Stimulated activated CD4-positive, alpha-beta T cell treated with anti-CD3 and anti-CD28 coated beads, Interleukin-12 subunit alpha, Interleukin-12 subunit beta, amount 100 ng/mL, for 24 hours (primary cell): ENCODE measurements around the gene OGA.
A peak's percentile ranks its signal among the peaks of the same experiment; 100 is the strongest.

Experiments
- DNase-seq, 2 experiments: peaks; one replicate each; pipeline ENCODE4 v3.0.0-alpha.2; 2020; ENCODE audit warnings: low read depth in 2 of 2

OGA gene

DNA sequence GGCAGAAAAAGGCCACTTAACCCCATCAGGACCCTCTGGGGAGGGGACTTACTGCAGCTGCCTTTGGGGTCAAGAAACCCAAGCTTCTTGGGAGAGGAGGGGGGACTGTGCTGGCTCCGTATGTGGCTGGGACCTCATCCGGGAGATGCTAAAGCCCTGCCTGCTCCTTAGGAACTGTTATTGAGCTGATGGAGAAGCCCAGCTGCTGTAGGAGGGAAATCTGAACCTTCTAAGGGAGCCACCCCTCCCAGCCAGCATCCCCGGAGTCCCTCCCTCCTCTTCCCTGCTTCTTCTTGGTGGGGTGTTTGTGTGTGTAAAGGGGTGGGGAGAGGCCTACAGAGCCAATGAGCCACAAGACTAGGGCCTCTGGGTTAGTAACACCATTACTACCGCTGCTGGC lies 17.1 kb upstream of the OGA start:
- no peak for DNase-seq

DNA sequence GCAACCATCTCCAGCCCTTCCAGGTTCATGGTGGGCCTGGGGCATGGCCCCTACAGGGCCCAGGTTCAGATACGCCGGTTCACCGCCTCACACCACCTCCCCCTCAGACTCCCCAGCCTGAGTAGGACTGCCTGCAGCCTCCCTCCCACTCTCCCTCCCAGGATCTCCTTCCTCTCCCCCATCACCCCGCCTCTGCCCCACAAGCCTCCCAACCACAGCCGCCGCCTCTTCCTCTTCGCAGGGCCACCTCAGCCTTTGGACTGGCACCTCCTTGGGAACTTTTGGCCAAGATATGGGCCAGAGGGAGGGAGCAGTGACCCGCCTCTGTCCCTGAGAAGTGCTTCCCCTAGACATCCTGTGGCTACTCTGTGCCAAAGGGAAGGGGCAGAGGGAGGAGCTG lies 16.1 kb upstream of the OGA start:
- no peak for DNase-seq

DNA sequence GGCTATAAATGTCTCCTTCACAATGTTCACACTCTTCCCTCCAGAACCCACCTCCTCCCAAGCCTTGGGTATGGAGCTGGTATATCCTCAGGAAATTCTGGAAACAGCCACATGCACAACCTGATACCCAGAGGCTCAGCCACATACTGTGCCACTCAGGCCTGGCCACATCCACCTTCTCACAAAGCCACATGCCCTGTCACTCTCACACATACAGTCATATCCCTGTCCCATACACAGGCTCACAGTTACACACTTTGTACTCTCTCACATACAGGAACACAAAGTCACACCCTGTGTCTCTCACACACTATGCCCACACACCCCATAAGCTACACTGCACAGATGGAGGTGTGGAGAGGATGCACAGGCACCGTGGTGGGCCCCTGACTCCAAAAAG lies 15.2 kb upstream of the OGA start:
- DNase-seq: no peak

DNA sequence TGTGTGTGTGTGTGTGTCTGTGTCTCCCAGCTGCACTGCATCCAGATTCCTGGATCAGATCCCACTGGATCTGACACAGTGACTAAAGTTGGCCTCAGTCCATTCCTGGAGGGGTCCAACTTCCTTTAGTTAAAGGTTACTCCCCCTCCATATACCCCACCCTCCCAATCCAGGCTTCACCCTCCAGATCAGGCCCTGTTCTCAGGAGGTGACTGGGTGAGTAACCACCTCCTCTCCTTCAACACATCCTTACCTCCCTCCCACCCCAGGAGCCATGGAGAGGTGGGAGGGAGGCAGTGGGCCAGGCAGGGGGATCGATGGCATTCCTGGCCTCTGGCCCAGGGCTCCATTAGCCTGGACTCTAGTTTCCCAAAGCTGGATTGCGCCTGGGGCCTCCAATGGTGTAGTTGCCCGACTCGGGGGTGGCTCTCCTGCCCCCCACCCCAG lies 14.1 kb upstream of the OGA start:
- DNase-seq: no peak

DNA sequence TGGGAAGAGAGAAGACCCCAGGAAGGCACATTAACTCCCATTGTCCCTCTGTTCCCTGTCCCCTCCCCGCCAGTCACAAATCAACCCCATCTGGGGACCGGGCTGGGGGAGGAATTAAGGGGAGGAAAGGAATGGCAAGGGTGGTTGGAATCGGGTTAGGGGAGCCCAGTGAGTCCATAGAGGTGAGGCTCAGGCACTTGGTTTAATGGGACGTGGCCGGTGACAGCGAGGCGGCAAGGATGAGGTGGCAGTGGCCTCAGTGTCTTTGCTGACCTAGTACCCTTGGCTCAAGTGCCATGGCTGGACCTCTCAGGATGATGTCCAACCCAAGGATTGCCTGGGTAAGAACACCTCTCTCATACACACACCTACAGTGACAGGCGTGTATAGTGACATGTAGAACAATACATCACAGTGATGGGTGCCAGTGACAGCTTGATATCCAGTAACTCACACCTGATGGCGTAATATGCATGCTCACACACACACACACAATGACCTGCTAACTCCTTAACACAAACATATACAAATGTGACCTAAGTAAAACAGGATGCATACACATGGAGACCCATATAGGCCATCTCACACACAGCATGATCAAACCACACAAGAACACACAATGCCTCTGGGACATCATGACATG lies 13.0 kb upstream of the OGA start:
- no peak for DNase-seq

DNA sequence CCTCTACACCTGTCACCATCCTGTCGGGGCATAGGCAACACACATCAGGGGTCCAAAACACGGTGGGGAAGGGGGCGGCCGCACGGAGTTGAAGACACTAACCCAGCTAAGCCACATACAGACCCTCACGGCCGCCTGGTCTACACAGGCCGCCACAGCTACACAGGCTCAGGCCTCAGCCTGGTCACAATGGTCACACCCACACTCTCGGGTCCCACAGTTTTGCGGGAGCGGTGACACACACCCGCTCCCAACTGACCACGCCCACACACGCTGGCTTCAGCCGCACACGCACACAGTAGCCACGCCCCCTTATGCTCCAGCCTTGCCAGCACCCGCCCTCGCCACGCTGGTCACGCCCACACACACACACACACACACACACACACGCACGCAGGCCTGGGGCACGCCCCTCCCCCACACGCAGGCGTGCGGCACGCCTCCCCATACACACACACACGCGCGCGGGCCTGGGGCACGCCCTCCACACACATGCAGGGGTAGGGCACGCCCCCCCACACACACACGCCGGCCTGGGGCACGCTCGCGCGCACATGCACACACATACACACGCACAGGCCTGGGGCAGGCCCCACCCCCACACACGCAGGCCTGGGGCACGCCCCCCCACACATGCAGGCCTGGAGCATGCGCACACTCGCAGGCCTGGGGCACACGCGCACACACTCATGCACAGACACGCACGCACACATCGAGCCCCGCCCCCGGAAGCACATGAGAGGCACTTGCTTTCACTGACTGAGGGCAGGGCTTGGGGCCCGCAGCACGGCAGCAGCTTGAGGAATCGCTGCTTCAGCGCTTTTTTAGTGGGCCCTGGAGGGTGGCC lies 12.3 kb upstream of the OGA start:
- DNase-seq: peak; percentile 77 to 85

DNA sequence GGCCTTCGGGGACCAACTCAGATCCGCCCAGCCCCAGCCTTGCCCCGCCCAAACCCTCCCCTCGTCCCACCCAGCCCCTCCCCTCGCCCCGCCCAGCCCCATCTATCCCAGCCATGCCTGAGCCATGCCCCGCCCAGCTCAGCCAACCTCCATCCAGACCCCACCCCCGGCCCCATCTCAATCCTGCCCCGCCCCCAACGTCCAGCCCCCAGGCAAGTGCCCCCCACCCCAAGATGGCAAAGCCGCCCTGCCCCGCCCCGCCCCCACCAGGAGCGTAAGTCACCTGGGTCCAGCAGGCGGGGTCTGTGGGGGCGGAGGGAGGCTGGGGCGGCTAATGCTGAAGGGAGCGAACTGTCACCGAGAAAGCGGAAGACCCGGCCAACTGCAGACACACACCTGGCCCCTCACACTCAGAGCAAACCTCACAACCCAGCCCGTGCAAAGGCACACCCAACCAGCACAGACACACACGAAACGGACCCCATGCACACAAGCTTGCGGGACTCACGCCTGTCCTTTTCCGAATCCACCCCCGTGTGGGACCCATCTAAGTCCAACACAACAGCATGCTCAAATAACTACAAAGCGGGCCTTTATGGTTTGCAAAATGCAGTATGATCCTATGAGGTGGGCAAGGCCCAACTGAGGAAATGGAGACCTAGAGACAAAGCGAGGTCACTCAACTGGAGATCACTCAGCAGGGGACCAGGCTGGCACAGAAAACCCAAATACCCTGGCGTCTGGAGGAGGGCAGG lies 11.5 kb upstream of the OGA start:
- DNase-seq: peak in 1 of 2 experiments; percentile 48

DNA sequence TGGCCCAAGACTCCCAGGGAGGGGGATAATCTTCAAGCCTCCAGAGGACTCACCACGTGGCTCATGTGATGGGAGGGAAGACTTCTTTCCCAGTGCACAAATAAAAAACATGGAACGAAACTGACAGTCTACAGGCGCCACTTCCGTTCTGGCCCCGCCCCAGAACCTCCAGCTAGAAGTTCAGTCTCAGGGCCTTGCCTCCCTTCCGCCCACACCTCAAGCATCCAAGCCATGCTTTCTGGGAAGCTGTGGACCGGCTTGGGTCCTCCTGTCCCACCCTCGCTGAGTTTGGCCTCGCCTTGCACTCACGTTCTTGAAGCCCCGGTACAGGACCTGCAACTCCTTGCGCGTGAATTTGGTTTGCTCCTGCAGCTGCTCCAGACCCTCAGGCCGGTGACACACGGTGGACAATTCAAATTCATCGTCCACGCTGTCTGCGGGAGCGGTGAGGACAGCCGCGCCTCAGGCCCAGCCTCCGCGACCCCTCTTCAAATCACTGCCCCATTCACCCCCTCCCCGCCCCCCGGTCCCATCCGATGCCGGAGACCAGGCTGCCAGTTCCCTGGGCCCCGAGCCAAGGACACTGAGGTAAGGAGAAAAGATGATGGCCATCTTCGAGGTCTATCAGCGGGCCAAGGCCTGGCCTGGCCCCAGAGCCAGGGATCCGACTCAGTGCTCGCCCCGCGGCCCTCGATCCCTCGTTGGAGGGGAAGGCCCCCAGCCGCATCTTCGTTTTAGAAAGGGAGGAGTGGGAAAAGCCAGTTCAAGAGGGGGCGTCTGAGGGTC lies 10.7 kb upstream of the OGA start:
- no peak for DNase-seq

DNA sequence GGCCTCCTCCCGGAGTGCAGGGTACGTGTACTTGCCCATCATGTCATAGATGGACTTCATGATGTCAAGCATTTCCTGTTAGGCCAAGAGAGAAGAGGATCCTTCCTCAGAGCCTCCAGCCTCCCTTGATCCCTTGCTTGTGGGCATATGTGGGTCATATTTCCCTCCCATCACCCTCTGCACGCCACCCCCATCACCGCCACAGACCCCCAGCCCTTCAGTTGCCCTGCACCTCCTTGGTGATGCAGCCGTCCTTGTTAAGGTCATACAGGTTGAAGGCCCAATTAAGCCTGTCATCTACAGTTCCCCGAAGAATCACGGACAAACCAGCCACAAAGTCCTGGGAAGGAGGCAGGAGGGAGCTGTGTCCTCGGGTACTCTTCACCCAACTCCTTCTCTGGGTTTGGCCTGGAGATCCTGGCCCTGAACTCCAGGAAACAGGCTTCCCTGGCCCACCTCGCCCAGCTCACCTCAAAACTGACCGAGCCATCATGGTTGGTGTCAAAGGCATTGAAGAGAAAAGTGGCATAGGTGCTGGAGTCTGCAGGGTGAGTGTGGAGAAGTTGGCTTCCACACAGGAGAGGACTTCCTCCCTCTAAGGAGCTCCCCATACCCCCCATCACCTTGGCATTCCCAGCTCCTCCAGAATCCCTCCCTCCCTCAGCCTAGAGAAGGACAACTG lies 9.8 kb upstream of the OGA start:
- DNase-seq: no peak

DNA sequence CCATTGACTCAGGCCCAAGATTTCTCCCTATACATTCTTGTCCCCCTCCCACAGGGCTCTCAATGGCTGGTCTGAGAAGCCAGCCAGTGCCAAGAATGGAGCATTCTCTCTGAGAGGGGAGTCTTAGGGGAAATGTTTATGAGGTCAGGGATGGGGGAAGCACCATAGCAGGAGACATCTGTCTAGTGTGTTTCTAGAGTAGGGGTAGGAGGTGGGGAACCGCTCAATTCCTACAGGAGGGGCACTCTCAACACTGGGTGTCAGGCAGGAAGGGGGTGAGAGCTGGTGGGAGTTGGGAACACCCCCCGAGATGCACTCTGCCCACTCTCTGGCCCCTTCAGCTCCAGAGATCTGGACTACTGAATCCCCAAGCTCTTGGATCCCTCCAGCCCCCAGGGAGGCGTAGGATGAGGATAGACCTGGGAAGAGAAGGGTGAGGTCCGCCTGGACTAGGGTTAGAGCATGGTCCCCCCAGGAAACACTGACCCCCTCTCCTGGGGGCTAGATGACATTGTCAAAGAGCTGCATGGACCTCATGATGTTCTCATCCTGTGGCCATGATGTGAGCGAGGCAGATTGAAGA lies 8.7 kb upstream of the OGA start:
- DNase-seq: no peak

DNA sequence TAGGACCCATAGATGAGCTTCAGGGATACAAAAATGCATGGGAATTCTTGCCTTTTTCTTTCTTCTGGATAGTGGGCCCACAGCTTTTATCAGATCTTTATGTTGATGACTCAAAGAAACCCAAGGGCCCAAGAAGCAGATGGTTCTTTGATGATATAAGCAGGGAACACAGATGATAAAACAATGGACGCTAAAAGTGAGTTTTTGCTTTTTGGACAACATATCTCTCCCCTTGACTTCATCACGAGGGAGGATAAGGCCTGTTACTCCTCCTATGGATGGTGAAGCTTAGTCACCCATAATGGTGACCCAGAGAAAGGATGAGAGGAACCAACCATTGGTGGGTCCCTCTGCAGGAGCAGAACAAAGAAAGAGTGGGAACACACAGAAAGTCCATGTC lies 6.5 kb upstream of the OGA start:
- DNase-seq: no peak

DNA sequence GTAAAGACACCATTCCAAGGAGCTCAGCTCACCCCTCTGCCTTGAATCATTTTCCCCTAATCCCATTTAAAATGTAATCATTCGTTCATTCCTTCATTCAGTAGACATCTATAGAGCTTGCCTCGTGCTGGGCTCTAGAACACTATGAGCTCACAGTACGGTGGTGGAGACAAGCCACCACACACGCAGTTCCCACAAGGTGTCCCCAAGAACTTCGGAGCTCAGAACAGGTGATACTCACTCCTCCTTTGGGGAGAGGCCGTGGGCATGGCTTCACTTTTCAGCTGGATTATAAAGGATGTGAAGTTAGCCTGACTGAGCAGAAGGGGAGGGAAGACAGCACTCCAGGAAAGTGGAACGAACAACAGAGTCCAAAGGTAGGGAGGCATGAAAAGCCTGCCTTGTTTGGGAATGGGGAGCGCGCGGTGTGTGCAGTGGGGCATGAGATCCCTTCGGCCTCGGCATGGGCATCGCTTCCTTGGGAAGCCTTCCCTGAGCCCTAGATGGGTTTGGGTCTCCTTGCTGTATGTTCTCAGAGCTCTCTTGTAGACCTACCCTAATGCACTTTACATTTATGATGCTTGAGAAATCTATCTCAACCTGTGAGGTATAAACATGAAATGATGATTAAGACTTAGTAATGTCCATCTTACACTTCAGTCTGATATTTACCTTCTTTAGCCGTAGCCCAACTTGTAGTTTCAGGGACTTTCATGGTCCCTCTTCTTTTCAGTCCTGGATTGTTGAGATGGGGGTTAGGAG lies 809 bp upstream of the OGA start:
- no peak for DNase-seq

DNA sequence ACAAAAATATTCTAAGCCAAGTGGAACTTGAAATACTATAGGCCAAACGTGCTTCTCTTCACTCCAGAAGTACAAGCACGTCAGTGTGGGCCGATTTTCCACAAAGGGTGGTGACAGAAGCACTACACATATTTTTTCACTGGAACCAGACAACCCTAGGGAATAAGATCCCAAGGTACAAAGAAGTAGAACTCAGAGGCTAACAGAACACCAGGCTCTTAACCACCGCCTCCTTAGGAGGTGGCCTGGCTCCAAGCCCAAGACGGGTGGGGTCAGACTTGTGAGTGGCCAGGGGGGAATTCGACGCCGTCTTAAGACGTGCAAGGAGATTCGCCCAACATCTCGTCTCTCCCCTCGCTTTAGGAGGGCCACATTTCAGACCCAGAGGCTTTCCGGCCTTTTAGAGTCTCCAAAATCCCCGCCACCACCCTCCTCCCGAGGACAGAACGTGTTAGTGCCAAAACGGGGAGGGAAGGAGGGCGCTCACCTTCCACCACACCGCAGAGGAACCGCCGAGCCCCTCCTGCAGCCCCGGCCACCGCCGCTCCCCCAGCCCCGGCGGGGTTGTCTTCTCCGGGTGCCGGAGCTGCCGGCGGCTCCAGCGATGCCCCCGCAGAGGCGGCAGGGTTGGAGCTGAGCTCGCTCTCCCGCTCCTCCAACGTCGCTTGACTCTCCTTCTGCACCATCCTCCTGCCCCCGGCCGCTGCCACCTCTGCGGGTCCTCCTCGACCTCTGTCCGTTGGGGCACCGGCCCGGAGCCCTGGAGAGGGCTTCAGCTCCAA lies 716 bp downstream of the OGA start:
- peak in 1 of 2 experiments; percentile 28 for DNase-seq

DNA sequence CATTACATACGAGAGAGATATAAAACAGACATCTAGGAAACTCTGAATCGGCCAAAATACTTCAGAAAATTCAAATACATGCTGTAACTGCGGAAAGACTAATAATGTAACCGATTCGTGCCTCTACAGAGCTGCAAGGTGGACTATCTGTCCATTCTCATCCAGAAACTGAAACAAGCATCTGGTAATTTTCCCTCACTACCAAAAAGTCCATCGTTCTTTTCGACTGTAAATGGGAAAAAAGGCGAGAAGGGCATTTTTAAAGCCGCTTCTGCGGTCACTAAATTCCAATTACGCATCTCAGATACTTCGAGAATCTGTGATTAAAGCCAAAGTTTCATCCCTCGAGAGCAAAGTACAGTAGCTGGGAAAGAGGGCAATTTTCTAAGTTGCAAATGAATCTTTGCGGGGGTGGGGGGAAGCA lies 1.3 kb downstream of the OGA start:
- no peak for DNase-seq

DNA sequence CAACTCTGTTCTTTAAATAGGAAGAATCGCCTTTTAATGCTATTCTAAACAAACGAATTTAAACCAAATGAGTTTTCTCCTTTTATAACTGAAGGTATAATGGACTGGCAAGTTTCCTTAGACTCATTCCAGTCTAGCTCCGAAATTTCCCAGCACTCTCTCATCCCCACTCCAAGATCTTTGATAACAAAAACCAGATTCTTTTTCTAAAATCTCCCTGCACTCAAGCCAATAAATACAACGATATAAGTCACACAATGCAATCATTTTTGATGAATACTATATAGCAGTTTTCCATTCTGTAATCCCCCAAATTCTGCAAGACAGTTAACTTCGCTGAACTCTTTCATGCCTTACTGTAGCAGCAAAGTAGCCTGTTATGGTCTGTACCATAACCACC lies 1.9 kb downstream of the OGA start:
- DNase-seq: no peak

DNA sequence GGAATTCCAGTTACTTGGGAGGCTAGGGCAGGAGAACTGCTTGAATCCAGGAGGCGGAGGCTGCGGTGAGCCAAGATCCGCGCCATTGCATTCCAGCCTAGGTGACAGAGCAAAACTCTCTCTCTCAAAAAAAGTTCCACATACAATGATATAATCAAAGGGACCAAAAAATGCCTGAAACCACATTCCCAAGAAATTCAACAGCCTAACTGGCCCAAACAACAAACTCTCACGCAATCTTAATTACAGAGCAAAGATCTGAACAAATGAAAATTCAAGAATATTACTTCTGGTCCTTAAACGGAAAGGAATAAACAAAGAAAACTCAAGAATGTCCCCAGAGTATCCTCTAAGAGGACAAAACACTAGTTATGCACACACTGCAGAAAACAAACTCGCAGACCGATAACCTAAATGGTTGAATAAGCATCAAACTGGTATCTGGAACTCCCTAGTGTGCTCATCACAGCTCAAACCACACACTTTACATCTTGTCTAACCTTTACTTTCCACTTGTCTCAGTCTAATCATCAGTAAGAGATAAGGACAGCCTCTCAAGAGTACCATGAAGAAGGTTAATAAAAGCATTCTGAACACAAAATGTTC lies 3.7 kb downstream of the OGA start:
- no peak for DNase-seq

DNA sequence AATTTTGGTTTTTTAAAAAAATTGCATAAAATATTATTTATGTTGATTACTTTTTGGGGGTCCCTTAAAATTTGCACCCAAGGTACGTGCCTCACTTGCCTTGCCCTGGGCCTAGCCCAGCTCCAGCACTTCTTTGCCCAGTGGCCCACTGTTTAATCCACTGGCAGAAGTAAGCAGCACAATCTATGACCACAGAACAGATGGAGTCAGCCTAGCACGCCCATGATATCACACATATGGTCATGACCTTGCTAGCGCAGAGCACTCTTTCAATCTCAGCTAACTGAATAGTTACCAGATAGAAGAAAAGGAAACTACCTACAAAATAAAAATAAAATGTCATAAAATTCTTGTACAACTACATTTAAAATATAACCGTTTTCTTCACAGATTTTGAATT lies 5.6 kb downstream of the OGA start:
- DNase-seq: no peak

DNA sequence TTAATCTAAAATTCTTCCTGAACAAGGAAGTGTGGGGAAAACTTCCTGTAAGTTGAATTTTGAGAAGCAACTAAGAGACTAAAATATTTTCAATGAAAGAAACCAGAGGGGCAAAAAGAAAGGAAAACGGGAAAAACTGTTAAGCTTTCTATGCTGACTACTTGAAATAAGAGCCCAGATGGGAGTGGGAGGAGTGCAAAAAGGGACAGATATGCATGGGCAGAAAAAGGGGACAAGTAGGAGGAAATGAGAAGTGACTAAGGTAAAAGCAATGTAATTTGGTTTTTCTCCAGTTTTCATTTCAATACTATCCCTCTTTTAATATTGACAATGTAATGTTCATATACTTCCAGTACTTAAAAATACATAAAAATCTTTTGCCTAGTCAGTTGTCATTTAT lies 11.1 kb downstream of the OGA start:
- DNase-seq: no peak

DNA sequence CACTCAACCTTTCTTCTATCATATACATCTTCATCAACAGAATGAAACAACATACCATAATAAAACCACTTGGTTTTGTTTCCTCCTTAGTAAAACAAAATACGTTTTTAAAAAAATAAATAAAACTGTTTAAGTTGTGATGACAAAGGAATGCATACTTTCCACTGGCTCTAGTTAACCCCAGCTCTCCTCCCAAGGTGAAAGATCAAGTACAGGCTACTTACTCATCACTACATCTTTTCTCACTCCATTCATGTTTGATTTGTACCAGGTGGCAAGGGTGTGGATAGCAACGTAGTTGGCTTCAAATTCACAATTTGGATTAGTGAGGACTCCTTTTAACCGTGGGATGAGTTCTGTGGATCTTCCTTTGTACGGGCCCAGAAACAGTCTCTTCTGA lies 14.7 kb downstream of the OGA start:
- DNase-seq: no peak
